Measurements from ENCODE around the gene ATP13A5. TPM values are rescaled to one million over a fixed set of nuclear protein-coding genes. Genes with fewer than 3 reads are reported as not detected.

The ATP13A5 gene
- under 1 TPM; 0.16 to 0.25 TPM for total RNA-seq
- polyA plus RNA-seq (ENCODE audit: insufficient read depth, low read depth, low replicate concordance): 0.26 TPM
- long read RNA-seq, donor 1: 0 reads
- long read RNA-seq, donor 2: 0 reads

GRCh38 chr3:193378706-193379105 is at the start of gene ATP13A5:
ATP13A5 (minus strand) TSS chr3:193378753; CDS start chr3:193378725, 28 bp downstream.
- no peaks in the 10 kb centered on the region for H3K36me3 ChIP-seq (ENCODE audit: low read depth, missing control alignments)
- H3K27ac ChIP-seq: no peak within 1 kb of the TSS
- H3K9me3 ChIP-seq: no peaks in the 10 kb centered on the region
- no peak for TF ChIP-seq CTCF (IDR thresholded peaks at IDR 0.05)
- TF ChIP-seq POLR2A (IDR thresholded peaks at IDR 0.05): no peak
- no peak for DNase-seq
- H3K4me3 ChIP-seq: no peak within 1 kb of the TSS
- no peaks in the 10 kb centered on the region for H3K27me3 ChIP-seq
- intact Hi-C loops (cut with DNase I; ENCODE audit: low total_unique reads): no loop called here
- H3K4me1 ChIP-seq: no peaks in the 10 kb centered on the region
- WGBS, 2 donors: 72 to 73% methylated on average over 6 of the region's 6 CpGs

GRCh38 chr3:193418576-193419373 is 40.2 kb upstream of the ATP13A5 start:
- H3K4me3 ChIP-seq: no peak overlapping the region
- intact Hi-C loops (cut with DNase I; ENCODE audit: low total_unique reads): no loop called here
- H3K27ac ChIP-seq: no peak overlapping the region
- no peak for DNase-seq
- no peaks in the 10 kb centered on the region for H3K4me1 ChIP-seq
- no peaks in the 10 kb centered on the region for H3K27me3 ChIP-seq
- no peaks in the 10 kb centered on the region for H3K36me3 ChIP-seq (ENCODE audit: low read depth, missing control alignments)
- H3K9me3 ChIP-seq: no peaks in the 10 kb centered on the region
- TF ChIP-seq POLR2A (IDR thresholded peaks at IDR 0.05): no peak
- TF ChIP-seq CTCF (IDR thresholded peaks at IDR 0.05): no peak
- 94 to 98% methylated on average over 4 of the region's 4 CpGs for WGBS, 2 donors

GRCh38 chr3:193416629-193417028 is 38.1 kb upstream of the ATP13A5 start:
- no peaks in the 10 kb centered on the region for H3K27me3 ChIP-seq
- no peaks in the 10 kb centered on the region for H3K4me1 ChIP-seq
- H3K36me3 ChIP-seq (ENCODE audit: low read depth, missing control alignments): no peaks in the 10 kb centered on the region
- no peak overlapping the region for H3K4me3 ChIP-seq
- no peaks in the 10 kb centered on the region for H3K9me3 ChIP-seq
- DNase-seq: no peak
- TF ChIP-seq POLR2A (IDR thresholded peaks at IDR 0.05) (no peak), CTCF (IDR thresholded peaks at IDR 0.05) (no peak)
- 95 to 97% methylated on average over 2 of the region's 2 CpGs for WGBS, 2 donors
- intact Hi-C loops (cut with DNase I; ENCODE audit: low total_unique reads): no loop called here
- H3K27ac ChIP-seq: no peak overlapping the region

GRCh38 chr3:193407688-193408087 is 29.1 kb upstream of the ATP13A5 start:
- intact Hi-C loops (cut with DNase I; ENCODE audit: low total_unique reads): no loop called here
- no peak for DNase-seq
- TF ChIP-seq POLR2A (IDR thresholded peaks at IDR 0.05): no peak
- no peak for TF ChIP-seq CTCF (IDR thresholded peaks at IDR 0.05)
- no peak overlapping the region for H3K4me3 ChIP-seq
- no peak overlapping the region for H3K27ac ChIP-seq
- H3K4me1 ChIP-seq: no peaks in the 10 kb centered on the region
- 60 to 81% methylated on average over 1 of the region's 1 CpG for WGBS, 2 donors
- H3K9me3 ChIP-seq: no peaks in the 10 kb centered on the region
- no peaks in the 10 kb centered on the region for H3K36me3 ChIP-seq (ENCODE audit: low read depth, missing control alignments)
- no peaks in the 10 kb centered on the region for H3K27me3 ChIP-seq

GRCh38 chr3:193407112-193407511 is 28.6 kb upstream of the ATP13A5 start:
- intact Hi-C loops (cut with DNase I; ENCODE audit: low total_unique reads): no loop called here
- Histone ChIP-seq H3K4me3 (no peak overlapping the region), H3K27ac (no peak overlapping the region), H3K9me3 (no peaks in the 10 kb centered on the region), H3K36me3 (ENCODE audit: low read depth, missing control alignments) (no peaks in the 10 kb centered on the region), H3K4me1 (no peaks in the 10 kb centered on the region), H3K27me3 (no peaks in the 10 kb centered on the region)
- TF ChIP-seq POLR2A (IDR thresholded peaks at IDR 0.05): no peak
- no peak for TF ChIP-seq CTCF (IDR thresholded peaks at IDR 0.05)
- no peak for DNase-seq
- 74 to 80% methylated on average over 6 of the region's 6 CpGs for WGBS, 2 donors
